ENCODE data around the gene NR2F2. TPM values are rescaled to one million over a fixed set of nuclear protein-coding genes. Genes with fewer than 3 reads are reported as not detected.

NR2F2 gene
- total RNA-seq, 6 experiments from 2014 or later, result 11.6 to 30.0 (median 20.7) TPM

DNA sequence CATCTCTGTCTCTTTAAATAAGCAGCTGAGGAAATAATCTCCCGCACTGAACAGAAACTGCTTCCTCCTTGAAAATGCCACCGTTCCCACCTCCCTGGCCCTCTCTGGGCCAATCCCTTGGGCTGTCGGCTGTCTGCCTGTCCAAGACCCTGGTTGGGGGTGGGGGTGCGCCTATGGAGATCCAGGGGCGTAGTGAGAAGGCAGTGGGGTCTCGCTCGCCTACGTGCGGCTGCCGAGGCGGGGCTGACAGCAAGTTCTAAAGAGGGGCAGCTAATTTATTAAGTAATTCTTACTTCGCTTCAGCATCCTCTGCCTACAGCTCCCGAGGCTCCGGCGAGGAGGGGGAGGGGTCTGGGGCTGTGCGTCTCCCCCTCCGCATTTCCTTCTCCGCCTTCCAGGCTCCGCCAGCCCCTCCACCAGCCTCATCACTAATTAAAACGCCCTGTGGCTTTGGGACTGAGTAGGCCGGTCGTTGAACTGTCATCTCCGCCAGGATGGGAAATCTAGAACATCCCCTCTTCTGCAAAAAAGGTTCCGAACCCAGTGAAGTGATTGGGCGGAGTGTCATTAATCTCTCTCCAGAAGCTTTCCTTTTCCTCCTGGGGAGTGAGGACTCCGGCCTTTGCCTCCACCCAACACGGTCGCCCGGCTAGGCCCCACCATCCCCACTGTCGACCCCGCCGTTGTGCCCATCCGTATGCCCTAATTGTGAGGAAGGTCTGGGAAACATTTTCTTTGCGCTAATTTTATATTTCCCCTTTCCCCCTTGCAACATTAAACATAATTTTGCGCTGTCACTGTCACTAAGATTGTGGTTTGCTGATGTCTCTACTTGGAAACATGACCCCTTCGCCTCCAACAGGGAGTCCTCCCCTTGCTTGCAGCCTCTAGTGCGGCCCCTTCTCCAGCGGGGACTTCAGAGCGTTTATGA, 16.9 kb downstream of the NR2F2 start:
- TF ChIP-seq, protein P1, sequence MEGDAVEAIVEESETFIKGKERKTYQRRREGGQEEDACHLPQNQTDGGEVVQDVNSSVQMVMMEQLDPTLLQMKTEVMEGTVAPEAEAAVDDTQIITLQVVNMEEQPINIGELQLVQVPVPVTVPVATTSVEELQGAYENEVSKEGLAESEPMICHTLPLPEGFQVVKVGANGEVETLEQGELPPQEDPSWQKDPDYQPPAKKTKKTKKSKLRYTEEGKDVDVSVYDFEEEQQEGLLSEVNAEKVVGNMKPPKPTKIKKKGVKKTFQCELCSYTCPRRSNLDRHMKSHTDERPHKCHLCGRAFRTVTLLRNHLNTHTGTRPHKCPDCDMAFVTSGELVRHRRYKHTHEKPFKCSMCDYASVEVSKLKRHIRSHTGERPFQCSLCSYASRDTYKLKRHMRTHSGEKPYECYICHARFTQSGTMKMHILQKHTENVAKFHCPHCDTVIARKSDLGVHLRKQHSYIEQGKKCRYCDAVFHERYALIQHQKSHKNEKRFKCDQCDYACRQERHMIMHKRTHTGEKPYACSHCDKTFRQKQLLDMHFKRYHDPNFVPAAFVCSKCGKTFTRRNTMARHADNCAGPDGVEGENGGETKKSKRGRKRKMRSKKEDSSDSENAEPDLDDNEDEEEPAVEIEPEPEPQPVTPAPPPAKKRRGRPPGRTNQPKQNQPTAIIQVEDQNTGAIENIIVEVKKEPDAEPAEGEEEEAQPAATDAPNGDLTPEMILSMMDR (IDR thresholded peaks at IDR 0.05), result no peak
- no peak for TF ChIP-seq POLR2A (IDR thresholded peaks at IDR 0.05)
- peak in 1 of 3 donors; percentile 52 for DNase-seq
- 56% methylated on average over 35 of the region's 39 CpGs for WGBS (ENCODE audit: insufficient coverage, low coverage, low lambda C conversion rate, missing lambda C conversion rate)

DNA sequence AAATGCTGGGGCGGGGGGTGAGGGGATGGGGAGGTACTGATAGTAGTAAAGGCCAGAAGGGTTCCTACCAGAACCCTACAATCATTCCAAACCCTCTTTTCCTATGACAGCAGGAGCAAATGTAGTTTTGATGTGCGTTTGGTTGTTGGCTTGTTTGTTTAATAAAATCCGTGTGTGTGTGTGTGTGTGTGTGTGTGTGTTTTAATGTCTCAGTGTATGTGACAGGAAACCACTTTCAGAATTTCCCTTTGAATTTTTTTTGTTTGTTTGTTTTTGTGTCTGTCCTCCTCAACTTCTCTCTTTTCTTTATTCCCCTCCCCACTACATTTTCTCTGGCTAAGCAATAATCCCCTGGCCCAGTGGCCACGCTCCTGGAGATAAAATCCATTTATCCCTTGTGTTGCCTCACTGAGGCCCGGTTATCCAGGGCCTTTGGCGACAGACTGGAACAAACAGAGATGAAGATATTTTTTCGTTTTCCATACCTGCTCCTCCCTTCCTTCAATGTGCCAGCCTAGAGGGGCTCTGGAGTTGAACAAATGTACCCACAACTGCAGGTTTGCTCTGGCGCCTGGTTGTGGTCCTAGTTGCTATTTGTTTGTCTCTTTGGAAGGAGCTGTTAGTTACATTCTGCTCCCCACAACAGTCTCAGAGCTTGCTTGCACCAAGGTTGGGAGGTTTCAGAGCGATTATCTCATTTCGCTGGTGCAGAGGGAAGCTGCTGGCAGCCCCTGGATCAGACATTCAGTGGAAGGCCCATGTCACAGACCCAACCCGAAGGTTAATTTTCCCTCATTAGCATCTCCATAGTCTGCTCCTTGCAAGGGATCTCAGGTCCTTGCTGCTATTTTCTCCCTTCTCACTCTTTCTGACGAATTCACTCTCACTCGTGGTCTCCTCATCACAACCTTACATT, 17.9 kb downstream of the NR2F2 start:
- H3K27ac ChIP-seq, result peak overlapping the region; percentile 48 to 97 (median 90)
- WGBS (ENCODE audit: insufficient coverage, low coverage, low lambda C conversion rate, missing lambda C conversion rate), result 38% methylated on average over 9 of the region's 13 CpGs
- H3K4me1 ChIP-seq, result peaks cover 0 to 21% (median 7%) of the 10 kb centered on the region in 4 donors
- H3K27me3 ChIP-seq, result no peaks in the 10 kb centered on the region
- H3K9me3 ChIP-seq, result no peaks in the 10 kb centered on the region
- no peak overlapping the region for H3K4me3 ChIP-seq
- intact Hi-C loops (cut with DNase I), result loop anchor here in 1 of 2 donors (10.0 kb wide), 1 partner anchor 164 kb away; no protein-coding TSS in a partner anchor
- no peak for ATAC-seq
- DNase-seq, result no peak
- H3K36me3 ChIP-seq, result no peaks in the 10 kb centered on the region
- TF ChIP-seq, protein P1 (IDR thresholded peaks at IDR 0.05), result no peak
- TF ChIP-seq POLR2A (IDR thresholded peaks at IDR 0.05), result no peak

More for the DNA sequence above, 16.9 kb downstream of the NR2F2 start:
- Histone ChIP-seq H3K36me3 (no peaks in the 10 kb centered on the region), H3K27ac (peak overlapping the region; percentile 48 to 97 (median 90)), H3K4me3 (peak overlapping the region in 2 of 3 donors; percentile 19 to 23), H3K27me3 (no peaks in the 10 kb centered on the region), H3K9me3 (no peaks in the 10 kb centered on the region), H3K4me1 (peaks cover 0 to 15% (median 5%) of the 10 kb centered on the region in 4 donors)
- intact Hi-C loops (cut with DNase I), result loop anchor here in 1 of 2 donors (10.0 kb wide), 1 partner anchor 163 kb away; no protein-coding TSS in a partner anchor
- peak in 2 of 4 donors; percentile 26 to 32 for ATAC-seq

DNA sequence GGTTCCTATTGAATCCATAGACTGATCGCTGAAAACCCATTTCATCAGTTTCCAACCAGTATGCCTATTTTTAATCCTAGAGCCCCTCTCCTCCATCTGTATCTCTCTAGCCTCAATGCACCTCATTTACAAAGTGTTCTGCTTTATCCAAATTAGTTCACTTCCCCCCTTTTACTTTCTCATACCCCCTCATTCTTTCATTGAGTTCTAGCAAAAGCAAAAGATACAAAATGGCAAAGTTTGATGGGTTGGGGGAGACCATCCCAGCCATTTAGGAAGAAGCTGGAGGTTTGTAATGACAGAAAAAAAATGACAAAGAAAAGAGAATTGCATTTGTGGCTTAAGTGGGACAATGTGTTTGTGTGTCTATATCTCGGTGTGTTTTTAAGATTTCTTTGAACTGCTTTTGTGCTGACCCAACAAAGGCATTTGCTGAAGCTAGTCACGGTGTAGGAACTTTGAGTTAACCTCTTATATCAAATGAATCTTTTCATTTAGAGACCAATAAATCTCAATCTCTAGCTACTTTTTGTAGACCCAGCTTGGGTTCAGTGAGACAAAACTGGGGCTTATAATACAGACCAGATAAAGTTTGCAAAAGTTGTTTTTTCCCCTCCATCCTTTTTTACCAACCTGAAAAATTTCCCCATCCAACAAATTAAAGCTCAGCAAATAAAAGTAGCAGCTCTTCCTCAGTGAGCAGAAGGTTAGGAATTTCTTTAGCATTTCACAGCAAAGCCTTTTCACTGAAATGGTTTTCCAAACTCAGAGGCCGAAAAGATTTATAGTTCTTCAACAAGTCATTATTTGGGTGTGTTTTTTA, 18.7 kb downstream of the NR2F2 start:
- no peak for TF ChIP-seq POLR2A (IDR thresholded peaks at IDR 0.05)
- TF ChIP-seq, protein P1 (IDR thresholded peaks at IDR 0.05), result no peak
- H3K27me3 ChIP-seq, result no peaks in the 10 kb centered on the region
- DNase-seq, result no peak
- H3K4me1 ChIP-seq, result peaks cover 0 to 21% (median 7%) of the 10 kb centered on the region in 4 donors
- H3K4me3 ChIP-seq, result no peak overlapping the region
- no peak for ATAC-seq
- intact Hi-C loops (cut with DNase I), result loop anchor here in 1 of 2 donors (10.0 kb wide), 1 partner anchor 164 kb away; no protein-coding TSS in a partner anchor
- WGBS (ENCODE audit: insufficient coverage, low coverage, low lambda C conversion rate, missing lambda C conversion rate), result 47% methylated on average over 4 of the region's 4 CpGs
- H3K9me3 ChIP-seq, result no peaks in the 10 kb centered on the region
- H3K27ac ChIP-seq, result peak overlapping the region in 2 of 3 donors; percentile 22 to 40
- H3K36me3 ChIP-seq, result no peaks in the 10 kb centered on the region

All from right lobe of liver (tissue), 6 donors.